Measurements from ENCODE around the gene TBCC.
A peak's percentile ranks its signal among the peaks of the same experiment; 100 is the strongest.
"Not testable (repeated sequence)": the region's sequence is repeated elsewhere in the genome, so short reads cannot be mapped to it uniquely, and the experiment has no call there.

Gene TBCC

DNA sequence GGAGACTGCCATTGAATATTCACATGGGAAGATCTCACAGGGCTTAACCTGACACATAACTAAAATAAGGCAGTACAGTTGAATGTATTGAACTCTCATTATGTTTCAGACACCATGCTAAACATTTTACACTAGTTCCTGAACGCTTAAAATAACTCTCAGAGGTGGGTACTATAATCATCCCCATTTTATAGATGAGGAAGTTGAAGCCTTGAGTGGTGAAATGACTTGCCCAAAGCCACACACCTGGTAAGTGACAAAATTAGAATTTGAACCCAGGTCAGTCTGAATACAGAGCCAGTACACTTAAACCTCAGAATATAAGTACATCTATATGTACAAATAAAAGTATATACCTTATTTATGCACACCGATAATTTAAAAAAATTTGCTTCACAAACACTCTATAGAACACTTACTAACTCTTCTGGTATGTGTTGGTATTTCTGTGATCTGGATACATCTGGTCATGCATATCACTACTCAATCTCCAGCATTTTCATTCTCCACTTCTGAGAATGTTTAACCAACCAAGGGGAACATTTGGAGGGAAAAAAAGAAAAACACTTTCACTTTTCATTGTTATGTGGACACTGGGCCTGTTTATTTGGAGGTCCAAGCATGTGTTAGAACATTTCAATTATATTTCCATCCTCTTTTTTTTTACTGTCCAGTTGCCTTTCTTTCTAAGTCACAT, 31.4 kb upstream of the TBCC start:
- H3K27ac ChIP-seq (ENCODE audit: low read length), result no peak overlapping the region
- no peaks in the 10 kb centered on the region for H3K27me3 ChIP-seq (replicated peaks; ENCODE audit: insufficient read depth, low read length)
- no peak overlapping the region for H3K4me3 ChIP-seq (ENCODE audit: low read length)
- H4K20me1 ChIP-seq (ENCODE audit: insufficient read depth, low read length), result no peaks in the 10 kb centered on the region
- no peaks in the 10 kb centered on the region for H3K9me3 ChIP-seq (replicated peaks; ENCODE audit: insufficient read depth, low read length)
- H3F3A ChIP-seq (ENCODE audit: insufficient read depth, low read length), result peaks cover 39% of the 10 kb centered on the region
- peaks cover 32% of the 10 kb centered on the region for H3K79me2 ChIP-seq (ENCODE audit: low read length)
- peaks cover 33% of the 10 kb centered on the region for H3K4me1 ChIP-seq (ENCODE audit: low read length)
- no peak for DNase-seq
- H2AFZ ChIP-seq (ENCODE audit: low read length), result no peak overlapping the region
- no peaks in the 10 kb centered on the region for H3K9me2 ChIP-seq (replicated peaks; ENCODE audit: insufficient read depth, low read length)
- TF ChIP-seq, protein P1, sequence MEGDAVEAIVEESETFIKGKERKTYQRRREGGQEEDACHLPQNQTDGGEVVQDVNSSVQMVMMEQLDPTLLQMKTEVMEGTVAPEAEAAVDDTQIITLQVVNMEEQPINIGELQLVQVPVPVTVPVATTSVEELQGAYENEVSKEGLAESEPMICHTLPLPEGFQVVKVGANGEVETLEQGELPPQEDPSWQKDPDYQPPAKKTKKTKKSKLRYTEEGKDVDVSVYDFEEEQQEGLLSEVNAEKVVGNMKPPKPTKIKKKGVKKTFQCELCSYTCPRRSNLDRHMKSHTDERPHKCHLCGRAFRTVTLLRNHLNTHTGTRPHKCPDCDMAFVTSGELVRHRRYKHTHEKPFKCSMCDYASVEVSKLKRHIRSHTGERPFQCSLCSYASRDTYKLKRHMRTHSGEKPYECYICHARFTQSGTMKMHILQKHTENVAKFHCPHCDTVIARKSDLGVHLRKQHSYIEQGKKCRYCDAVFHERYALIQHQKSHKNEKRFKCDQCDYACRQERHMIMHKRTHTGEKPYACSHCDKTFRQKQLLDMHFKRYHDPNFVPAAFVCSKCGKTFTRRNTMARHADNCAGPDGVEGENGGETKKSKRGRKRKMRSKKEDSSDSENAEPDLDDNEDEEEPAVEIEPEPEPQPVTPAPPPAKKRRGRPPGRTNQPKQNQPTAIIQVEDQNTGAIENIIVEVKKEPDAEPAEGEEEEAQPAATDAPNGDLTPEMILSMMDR (IDR thresholded peaks at IDR 0.05; ENCODE audit: low read length), result no peak
- TF ChIP-seq EZH2 (optimal IDR thresholded peaks at IDR 0.05; ENCODE audit: low read depth, low read length) (no peak), EZH2phosphoT487 (IDR thresholded peaks at IDR 0.05; ENCODE audit: low read length) (no peak)
- 0 out of 2 replicates have a peak overlapping the region, but pooled peaks have one; percentile 15 for H3K4me2 ChIP-seq (ENCODE audit: low read depth, low read length)
- H3K9ac ChIP-seq (ENCODE audit: low read length), result no peak overlapping the region
- H3K36me3 ChIP-seq (replicated peaks; ENCODE audit: insufficient read depth, low read length), result no peaks in the 10 kb centered on the region

DNA sequence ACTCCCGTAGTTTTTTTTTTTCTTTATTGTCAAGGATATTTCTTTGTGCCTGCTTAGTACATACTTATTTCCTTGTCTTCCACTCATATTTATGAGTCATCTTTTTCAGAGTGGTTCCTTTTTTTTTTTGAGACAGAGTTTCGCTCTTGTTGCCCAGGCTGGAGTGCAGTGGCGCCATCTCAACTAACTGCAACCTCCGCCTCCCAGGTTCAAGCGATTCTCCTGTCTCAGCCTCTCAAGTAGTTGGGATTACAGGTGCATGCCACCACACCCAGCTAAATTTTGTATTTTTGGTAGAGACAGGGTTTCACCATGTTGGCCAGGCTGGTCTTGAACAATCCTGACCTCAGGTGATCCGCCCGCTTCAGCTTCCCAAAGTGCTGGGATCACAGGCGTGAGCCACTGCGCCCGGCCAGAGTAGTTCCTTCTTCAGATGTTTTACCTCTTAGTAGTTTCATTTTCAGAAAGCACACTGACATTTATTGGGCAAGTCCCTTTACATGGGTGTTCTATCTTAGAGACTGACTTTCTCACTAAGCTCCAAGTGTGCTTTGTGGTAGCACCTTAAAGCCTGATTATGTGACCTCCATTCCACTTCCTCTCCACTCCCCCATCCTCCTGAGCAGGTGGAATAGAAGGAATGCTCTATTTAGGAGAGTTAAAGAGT, 29.1 kb upstream of the TBCC start:
- H3K27me3 ChIP-seq (replicated peaks; ENCODE audit: insufficient read depth, low read length); H4K20me1 ChIP-seq (ENCODE audit: insufficient read depth, low read length); H3K9me3 ChIP-seq (replicated peaks; ENCODE audit: insufficient read depth, low read length); H3K36me3 ChIP-seq (replicated peaks; ENCODE audit: insufficient read depth, low read length); H3K9me2 ChIP-seq (replicated peaks; ENCODE audit: insufficient read depth, low read length): not testable (repeated sequence)
- Histone ChIP-seq H3K4me3 (ENCODE audit: low read length) (peak overlapping the region; percentile 41), H3K4me2 (ENCODE audit: low read depth, low read length) (peak overlapping the region; percentile 51), H2AFZ (ENCODE audit: low read length) (peak overlapping the region; percentile 8), H3K79me2 (ENCODE audit: low read length) (peaks cover 37% of the 10 kb centered on the region), H3K4me1 (ENCODE audit: low read length) (peaks cover 41% of the 10 kb centered on the region), H3K9ac (ENCODE audit: low read length) (peak overlapping the region; percentile 53), H3F3A (ENCODE audit: insufficient read depth, low read length) (peaks cover 54% of the 10 kb centered on the region), H3K27ac (ENCODE audit: low read length) (peak overlapping the region; percentile 86)
- DNase-seq, result peak; percentile 87

DNA sequence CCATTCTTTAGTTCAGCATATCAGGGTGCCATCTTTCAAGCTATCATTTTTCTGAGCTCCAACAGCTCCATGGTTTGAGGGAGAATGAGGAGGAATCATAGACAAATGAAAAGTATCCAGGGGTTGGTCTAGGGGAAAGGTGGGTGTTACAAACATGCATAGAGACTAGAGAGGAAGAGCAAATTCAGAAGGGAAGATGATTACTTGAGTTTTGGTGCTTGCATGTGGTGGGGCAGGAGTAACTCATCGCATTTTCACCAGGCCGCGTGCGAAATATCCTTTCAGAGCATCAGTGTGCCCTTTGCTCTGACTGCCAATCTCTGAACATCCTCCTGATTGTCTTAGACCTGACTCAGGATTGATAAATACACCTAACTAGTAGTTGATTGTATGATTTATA, 28.3 kb upstream of the TBCC start:
- Histone ChIP-seq H3K9me3 (replicated peaks; ENCODE audit: insufficient read depth, low read length) (no peaks in the 10 kb centered on the region), H3K9ac (ENCODE audit: low read length) (peak overlapping the region; percentile 53), H3K4me2 (ENCODE audit: low read depth, low read length) (peak overlapping the region; percentile 51)

More for the DNA sequence above, 28.3 kb upstream of the TBCC start:
- no peak for DNase-seq
- Histone ChIP-seq H3K4me3 (ENCODE audit: low read length) (peak overlapping the region; percentile 41), H3K27ac (ENCODE audit: low read length) (peak overlapping the region; percentile 86), H3K4me1 (ENCODE audit: low read length) (peaks cover 41% of the 10 kb centered on the region), H3K36me3 (replicated peaks; ENCODE audit: insufficient read depth, low read length) (no peaks in the 10 kb centered on the region), H3K9me2 (replicated peaks; ENCODE audit: insufficient read depth, low read length) (no peaks in the 10 kb centered on the region), H3K27me3 (replicated peaks; ENCODE audit: insufficient read depth, low read length) (no peaks in the 10 kb centered on the region), H2AFZ (ENCODE audit: low read length) (no peak overlapping the region; the same call in 1 of the 2 replicates), H4K20me1 (ENCODE audit: insufficient read depth, low read length) (no peaks in the 10 kb centered on the region), H3F3A (ENCODE audit: insufficient read depth, low read length) (peaks cover 57% of the 10 kb centered on the region), H3K79me2 (ENCODE audit: low read length) (peaks cover 33% of the 10 kb centered on the region)
- TF ChIP-seq, protein P1 (IDR thresholded peaks at IDR 0.05; ENCODE audit: low read length), result no peak
- TF ChIP-seq EZH2phosphoT487 (IDR thresholded peaks at IDR 0.05; ENCODE audit: low read length) (no peak), EZH2 (optimal IDR thresholded peaks at IDR 0.05; ENCODE audit: low read depth, low read length) (no peak)

Measured in MM.1S (cell line).